ENCODE results near the gene GRN. TPM values are rescaled to one million over a fixed set of nuclear protein-coding genes. Genes with fewer than 3 reads are reported as not detected.

The GRN gene
- total and polyA plus RNA-seq, 2 of the 13 experiments (the other 11 are each of a cell fraction or from before 2014, with no cell fraction given) = 86.6 to 143 TPM

DNA sequence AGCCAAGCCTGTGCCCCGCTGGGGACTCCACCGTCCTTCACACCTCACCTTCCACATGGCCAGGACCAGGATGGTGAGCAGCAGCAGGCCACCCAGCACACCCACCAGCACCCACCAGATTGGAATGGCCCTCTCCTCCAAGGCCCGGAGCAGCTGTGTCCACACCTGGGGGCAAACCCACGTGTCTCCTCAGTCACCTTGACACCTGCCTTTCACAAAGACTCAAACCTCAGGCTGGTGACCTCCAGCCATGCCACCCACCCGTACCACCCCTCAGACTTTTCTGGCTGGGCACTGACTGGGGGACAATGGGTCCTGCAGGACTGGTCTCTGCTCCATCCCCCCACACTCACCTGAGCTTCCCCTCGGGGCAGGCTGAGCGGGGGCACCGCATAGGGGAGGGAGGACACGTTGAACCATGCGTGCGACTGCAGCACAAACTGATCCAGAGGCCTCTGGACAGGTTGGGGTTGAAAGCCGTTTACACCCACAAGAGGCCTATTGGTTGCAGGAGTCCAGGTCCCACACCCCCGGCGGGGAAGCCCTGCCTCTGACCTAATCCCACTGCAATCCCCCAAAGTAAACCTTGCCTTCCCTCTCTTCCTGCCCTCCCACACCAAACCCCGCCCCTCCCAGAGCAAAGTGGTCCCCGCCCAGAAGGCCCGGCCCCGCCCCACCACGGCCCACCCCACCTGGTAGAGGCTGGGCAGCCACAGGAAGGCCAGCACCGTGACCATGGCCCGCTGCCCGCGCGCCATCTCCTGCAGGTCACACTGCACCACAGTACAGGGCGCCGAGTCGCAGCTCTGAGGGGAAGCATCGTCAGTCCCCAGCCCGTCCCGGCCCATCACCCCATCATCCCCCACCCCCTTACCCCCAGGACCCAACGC, 29.4 kb downstream of the GRN start (continued):
- TF ChIP-seq, protein P1, sequence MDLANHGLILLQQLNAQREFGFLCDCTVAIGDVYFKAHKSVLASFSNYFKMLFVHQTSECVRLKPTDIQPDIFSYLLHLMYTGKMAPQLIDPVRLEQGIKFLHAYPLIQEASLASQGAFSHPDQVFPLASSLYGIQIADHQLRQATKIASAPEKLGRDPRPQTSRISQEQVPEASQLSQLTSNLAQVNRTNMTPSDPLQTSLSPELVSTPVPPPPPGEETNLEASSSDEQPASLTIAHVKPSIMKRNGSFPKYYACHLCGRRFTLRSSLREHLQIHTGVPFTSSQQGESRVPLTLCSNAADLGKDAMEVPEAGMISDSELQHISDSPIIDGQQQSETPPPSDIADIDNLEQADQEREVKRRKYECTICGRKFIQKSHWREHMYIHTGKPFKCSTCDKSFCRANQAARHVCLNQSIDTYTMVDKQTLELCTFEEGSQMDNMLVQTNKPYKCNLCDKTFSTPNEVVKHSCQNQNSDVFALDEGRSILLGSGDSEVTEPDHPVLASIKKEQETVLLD (CRISPR knock-in tag; IDR thresholded peaks at IDR 0.05; ENCODE audit: low read depth) = no peak; the same call in 1 of the 2 replicates
- TF ChIP-seq, protein P2, sequence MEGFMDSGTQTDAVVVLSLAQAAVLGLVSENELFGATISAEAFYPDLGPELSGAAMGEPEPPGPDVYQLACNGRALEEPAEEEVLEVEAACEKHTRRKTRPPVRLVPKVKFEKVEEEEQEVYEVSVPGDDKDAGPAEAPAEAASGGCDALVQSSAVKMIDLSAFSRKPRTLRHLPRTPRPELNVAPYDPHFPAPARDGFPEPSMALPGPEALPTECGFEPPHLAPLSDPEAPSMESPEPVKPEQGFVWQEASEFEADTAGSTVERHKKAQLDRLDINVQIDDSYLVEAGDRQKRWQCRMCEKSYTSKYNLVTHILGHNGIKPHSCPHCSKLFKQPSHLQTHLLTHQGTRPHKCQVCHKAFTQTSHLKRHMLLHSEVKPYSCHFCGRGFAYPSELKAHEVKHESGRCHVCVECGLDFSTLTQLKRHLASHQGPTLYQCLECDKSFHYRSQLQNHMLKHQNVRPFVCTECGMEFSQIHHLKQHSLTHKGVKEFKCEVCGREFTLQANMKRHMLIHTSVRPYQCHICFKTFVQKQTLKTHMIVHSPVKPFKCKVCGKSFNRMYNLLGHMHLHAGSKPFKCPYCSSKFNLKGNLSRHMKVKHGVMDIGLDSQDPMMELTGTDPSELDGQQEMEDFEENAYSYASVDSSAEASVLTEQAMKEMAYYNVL (CRISPR knock-in tag; IDR thresholded peaks at IDR 0.05; ENCODE audit: borderline replicate concordance) = peak; percentile 35; the same call in 1 of the 2 replicates
- TF ChIP-seq RXRB (CRISPR knock-in tag; IDR thresholded peaks at IDR 0.05; ENCODE audit: borderline replicate concordance) = peak; percentile 39; the same call in 1 of the 2 replicates
- TF ChIP-seq, protein P3, sequence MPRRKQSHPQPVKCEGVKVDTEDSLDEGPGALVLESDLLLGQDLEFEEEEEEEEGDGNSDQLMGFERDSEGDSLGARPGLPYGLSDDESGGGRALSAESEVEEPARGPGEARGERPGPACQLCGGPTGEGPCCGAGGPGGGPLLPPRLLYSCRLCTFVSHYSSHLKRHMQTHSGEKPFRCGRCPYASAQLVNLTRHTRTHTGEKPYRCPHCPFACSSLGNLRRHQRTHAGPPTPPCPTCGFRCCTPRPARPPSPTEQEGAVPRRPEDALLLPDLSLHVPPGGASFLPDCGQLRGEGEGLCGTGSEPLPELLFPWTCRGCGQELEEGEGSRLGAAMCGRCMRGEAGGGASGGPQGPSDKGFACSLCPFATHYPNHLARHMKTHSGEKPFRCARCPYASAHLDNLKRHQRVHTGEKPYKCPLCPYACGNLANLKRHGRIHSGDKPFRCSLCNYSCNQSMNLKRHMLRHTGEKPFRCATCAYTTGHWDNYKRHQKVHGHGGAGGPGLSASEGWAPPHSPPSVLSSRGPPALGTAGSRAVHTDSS (CRISPR knock-in tag; conservative IDR thresholded peaks at IDR 0.05) = no peak
- TF ChIP-seq, protein P4, sequence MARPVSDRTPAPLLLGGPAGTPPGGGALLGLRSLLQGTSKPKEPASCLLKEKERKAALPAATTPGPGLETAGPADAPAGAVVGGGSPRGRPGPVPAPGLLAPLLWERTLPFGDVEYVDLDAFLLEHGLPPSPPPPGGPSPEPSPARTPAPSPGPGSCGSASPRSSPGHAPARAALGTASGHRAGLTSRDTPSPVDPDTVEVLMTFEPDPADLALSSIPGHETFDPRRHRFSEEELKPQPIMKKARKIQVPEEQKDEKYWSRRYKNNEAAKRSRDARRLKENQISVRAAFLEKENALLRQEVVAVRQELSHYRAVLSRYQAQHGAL (CRISPR knock-in tag; IDR thresholded peaks at IDR 0.05; ENCODE audit: not compliant biosample characterization) = no peak
- TF ChIP-seq PCBP2 (optimal IDR thresholded peaks at IDR 0.05; ENCODE audit: low read depth, low read length, poor library complexity, severe bottlenecking) = no peak
- no peak for TF ChIP-seq PHF21A (CRISPR knock-in tag; IDR thresholded peaks at IDR 0.05)
- TF ChIP-seq ZFP41 (CRISPR knock-in tag; IDR thresholded peaks at IDR 0.05; ENCODE audit: borderline replicate concordance) = 0 out of 2 replicates have a peak, but pooled peaks have one; percentile 51
- peak; percentile 48; the same call in 1 of the 2 replicates for TF ChIP-seq ZMYM4 (CRISPR knock-in tag; IDR thresholded peaks at IDR 0.05)
- no peak for TF ChIP-seq ZNF460 (CRISPR knock-in tag; IDR thresholded peaks at IDR 0.05; ENCODE audit: borderline replicate concordance)
- no peak for TF ChIP-seq SMARCC2 (IDR thresholded peaks at IDR 0.05)
- no peak for TF ChIP-seq HCFC1 (IDR thresholded peaks at IDR 0.05; ENCODE audit: low read depth, low read length)
- no peak for TF ChIP-seq RARG (CRISPR knock-in tag; IDR thresholded peaks at IDR 0.05; ENCODE audit: low read depth)
- TF ChIP-seq, protein P5, sequence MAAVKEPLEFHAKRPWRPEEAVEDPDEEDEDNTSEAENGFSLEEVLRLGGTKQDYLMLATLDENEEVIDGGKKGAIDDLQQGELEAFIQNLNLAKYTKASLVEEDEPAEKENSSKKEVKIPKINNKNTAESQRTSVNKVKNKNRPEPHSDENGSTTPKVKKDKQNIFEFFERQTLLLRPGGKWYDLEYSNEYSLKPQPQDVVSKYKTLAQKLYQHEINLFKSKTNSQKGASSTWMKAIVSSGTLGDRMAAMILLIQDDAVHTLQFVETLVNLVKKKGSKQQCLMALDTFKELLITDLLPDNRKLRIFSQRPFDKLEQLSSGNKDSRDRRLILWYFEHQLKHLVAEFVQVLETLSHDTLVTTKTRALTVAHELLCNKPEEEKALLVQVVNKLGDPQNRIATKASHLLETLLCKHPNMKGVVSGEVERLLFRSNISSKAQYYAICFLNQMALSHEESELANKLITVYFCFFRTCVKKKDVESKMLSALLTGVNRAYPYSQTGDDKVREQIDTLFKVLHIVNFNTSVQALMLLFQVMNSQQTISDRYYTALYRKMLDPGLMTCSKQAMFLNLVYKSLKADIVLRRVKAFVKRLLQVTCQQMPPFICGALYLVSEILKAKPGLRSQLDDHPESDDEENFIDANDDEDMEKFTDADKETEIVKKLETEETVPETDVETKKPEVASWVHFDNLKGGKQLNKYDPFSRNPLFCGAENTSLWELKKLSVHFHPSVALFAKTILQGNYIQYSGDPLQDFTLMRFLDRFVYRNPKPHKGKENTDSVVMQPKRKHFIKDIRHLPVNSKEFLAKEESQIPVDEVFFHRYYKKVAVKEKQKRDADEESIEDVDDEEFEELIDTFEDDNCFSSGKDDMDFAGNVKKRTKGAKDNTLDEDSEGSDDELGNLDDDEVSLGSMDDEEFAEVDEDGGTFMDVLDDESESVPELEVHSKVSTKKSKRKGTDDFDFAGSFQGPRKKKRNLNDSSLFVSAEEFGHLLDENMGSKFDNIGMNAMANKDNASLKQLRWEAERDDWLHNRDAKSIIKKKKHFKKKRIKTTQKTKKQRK (IDR thresholded peaks at IDR 0.05; ENCODE audit: low read length) = no peak
- peak; percentile 25; the same call in 1 of the 2 replicates for TF ChIP-seq MTA1 (CRISPR knock-in tag; IDR thresholded peaks at IDR 0.05; ENCODE audit: borderline replicate concordance)
